Stimulated activated CD8-positive, alpha-beta memory T cell treated with anti-CD3 and anti-CD28 coated beads, Interleukin-2, amount 100 ng/mL, for 1 hour (primary cell): Measurements from ENCODE around the gene SERPINA3.
"Not testable (repeated sequence)": the region's sequence is repeated elsewhere in the genome, so short reads cannot be mapped to it uniquely, and the experiment has no call there.

Experiments used
- DNase-seq, 2 donors: peaks; one replicate each; pipeline ENCODE4 v3.0.0-alpha.2; 2020; ENCODE audit warnings: low read depth in 2 of 2

SERPINA3 gene

GRCh38 chr14:94584591-94585280 lies 27.5 kb upstream of the SERPINA3 start:
- DNase-seq, result no peak

GRCh38 chr14:94586635-94587034 lies 25.6 kb upstream of the SERPINA3 start:
- no peak for DNase-seq

- no peak for DNase-seq
Observed at GRCh38 chr14:94588311-94588710, 23.9 kb upstream of the SERPINA3 start.

- DNase-seq, result no peak
Observed at GRCh38 chr14:94591073-94591472, 21.1 kb upstream of the SERPINA3 start.

- DNase-seq, result no peak
Observed at GRCh38 chr14:94591871-94592270, 20.3 kb upstream of the SERPINA3 start.

GRCh38 chr14:94592457-94592856 lies 19.7 kb upstream of the SERPINA3 start:
- DNase-seq, result no peak

- DNase-seq, result no peak
Observed at GRCh38 chr14:94593376-94593748, 18.8 kb upstream of the SERPINA3 start.

GRCh38 chr14:94593749-94594431 lies 18.3 kb upstream of the SERPINA3 start:
- no peak for DNase-seq

- DNase-seq, result no peak
Observed at GRCh38 chr14:94594441-94594840, 17.8 kb upstream of the SERPINA3 start.

- DNase-seq, result no peak
Observed at GRCh38 chr14:94595912-94596311, 16.3 kb upstream of the SERPINA3 start.

- DNase-seq, result no peak
Observed at GRCh38 chr14:94596361-94596760, 15.8 kb upstream of the SERPINA3 start.

- DNase-seq, result no peak
Observed at GRCh38 chr14:94597788-94598187, 14.4 kb upstream of the SERPINA3 start.

- DNase-seq, result no peak
Observed at GRCh38 chr14:94598506-94598815, 13.7 kb upstream of the SERPINA3 start.

- no peak for DNase-seq
Observed at GRCh38 chr14:94598816-94599655, 13.2 kb upstream of the SERPINA3 start.

GRCh38 chr14:94599656-94600004 lies 12.6 kb upstream of the SERPINA3 start:
- DNase-seq, result no peak

- DNase-seq, result no peak
Observed at GRCh38 chr14:94600148-94600545, 12.0 kb upstream of the SERPINA3 start.

GRCh38 chr14:94601884-94602391 lies 10.3 kb upstream of the SERPINA3 start:
- DNase-seq, result no peak

- DNase-seq, result no peak
Observed at GRCh38 chr14:94602722-94603121, 9.5 kb upstream of the SERPINA3 start.

- DNase-seq, result no peak
Observed at GRCh38 chr14:94605361-94605760, 6.8 kb upstream of the SERPINA3 start.

GRCh38 chr14:94608966-94609365 lies 3.2 kb upstream of the SERPINA3 start:
- DNase-seq, result not testable (repeated sequence)

GRCh38 chr14:94611179-94611578 lies 1.0 kb upstream of the SERPINA3 start:
- no peak for DNase-seq
